G401 (cell line): ENCODE data around the gene RGL4. TPM values are rescaled to one million over a fixed set of nuclear protein-coding genes. Genes with fewer than 3 reads are reported as not detected.
"Not testable (repeated sequence)": the region's sequence is repeated elsewhere in the genome, so short reads cannot be mapped to it uniquely, and the experiment has no call there.

Experiments
- DNase-seq: peaks from one replicate; pipeline ENCODE4 v3.0.0-alpha.2; 2015; ENCODE audit warnings: low spot score
- in situ Hi-C: cut with HindIII; loops from 2 replicates; pipeline ENCODE4 v1.10.0; 2016; ENCODE audit warnings: low sequenced_read_pairs, mixed read lengths
- total RNA-seq: library from RNA; depleted of rRNA; stranded (reverse); fragments of >200 nt; shearing (Covaris generic); gene quantifications from 2 replicates; pipeline ENCODE4 v1.2.3, GENCODE V29; 2014; rRNA removed

The RGL4 gene
- total RNA-seq, 1 experiment from 2014 or later, result not detected

DNA sequence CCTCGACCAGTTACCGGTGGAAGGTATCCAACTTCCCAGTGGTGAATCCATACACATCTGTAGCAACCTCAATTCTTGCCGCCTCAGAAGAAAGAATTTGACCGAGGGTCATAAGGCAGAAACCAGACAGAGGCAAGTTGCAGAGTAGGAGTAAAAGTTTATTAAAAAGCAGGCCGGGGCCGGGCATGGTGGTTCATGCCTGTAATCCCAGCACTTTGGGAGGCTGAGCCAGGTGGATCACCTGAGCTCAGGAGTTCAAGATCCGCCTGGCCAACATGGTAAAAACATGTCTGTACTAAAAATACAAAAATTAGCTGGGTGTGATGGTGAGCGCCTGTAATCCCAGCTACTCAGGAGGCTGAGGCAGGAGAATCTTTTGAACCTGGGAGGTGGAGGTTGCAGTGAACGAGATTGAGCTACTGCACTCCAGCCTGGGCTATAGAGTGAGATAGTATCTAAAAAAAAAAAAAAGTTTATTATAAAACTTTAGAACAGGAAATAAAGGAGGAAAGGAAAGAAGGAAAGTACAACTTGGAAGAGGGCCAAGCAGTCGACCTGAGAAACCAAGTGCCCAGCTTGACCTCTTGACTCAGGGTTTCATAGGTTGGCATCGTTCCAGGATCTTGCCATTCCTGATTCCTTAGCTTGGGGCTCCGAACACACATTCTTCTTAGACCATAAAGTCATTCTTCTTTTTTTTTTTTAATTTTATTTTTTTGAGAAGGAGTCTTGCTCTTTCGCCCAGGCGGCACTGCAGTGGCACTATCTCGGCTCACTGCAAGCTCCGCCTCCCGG lies 27.8 kb downstream of the RGL4 start:
- DNase-seq, result no peak
- in situ Hi-C loops, result no loop called here

DNA sequence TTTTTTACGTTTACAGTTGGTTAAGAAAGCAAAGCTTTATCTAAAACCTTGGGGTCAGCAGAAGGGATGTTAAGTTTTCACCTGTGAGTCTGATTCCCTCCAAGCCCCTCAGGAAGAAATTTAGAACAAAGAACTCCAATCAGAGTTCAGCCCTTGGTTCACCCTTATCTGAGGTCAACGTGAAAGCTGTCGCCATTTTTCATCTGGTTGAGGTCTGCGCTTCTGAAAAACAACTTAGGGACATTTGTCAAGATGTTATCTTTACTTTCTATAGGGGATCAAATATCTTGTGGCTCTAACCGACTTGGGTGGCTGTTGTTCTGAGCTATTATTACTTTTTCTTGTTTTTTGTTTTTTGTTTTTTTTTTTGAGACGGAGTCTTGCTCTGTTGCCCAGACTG lies 30.0 kb downstream of the RGL4 start:
- DNase-seq, result no peak
- in situ Hi-C loops, result no loop called here

DNA sequence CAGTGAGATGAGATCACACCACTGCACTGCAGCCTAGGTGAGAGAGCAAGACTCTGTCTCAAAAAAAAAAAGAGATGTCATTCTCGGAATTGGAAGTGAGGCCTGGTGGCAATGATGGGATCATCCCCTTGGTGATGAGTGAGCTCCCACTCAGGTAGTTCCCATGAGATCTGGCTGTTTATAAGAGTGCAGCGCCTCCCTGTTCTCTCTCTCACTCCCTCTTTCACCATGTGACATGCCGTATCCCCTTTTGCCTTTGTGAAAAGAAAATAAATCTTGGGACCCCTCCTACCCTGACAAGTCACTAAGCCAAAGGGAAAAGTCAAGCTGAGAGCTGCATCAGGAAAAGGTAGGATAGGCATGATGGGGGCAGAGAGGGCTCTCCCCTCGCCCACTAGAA lies 31.3 kb downstream of the RGL4 start:
- DNase-seq, result no peak
- in situ Hi-C loops, result no loop called here

DNA sequence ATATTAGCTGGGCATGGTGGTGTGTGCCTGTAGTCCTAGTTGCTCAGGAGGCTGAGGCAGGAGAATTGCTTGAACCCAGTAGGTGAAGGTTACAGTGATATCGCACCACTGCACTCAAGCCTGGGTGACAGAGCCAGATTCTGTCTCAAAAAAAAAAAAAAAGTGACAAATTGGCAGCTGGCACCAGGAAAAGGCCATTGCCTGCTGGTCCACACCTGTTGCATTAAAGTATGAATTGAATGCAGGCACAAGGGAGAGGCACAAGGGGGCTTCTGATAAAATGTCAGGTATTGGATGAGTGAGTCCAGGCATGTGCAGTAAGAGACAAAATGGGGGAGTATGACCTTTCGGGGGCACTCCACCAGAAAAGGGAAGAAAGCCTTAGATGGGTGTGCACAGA lies 31.9 kb downstream of the RGL4 start:
- in situ Hi-C loops, result no loop called here
- no peak for DNase-seq

DNA sequence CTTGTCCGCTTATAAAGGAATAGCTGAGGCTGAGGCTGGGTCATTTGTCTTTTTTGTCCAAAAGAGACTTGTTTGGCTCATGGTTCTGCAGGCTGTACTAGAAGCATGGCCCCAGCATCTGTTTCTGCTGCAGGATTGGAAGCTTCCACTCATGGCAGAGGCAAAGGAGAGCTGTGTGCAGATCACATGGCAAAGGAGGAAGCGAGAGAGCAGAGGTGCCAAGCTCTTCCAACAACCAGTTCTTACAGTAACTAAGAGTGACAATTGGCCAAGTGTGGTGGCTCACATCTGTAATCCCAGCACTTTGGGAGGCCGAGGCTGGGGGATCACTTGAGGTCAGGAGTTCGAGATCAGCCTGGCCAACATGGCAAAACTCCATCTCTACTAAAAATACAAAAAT lies 37.3 kb downstream of the RGL4 start:
- in situ Hi-C loops, DNase-seq: not testable (repeated sequence)

DNA sequence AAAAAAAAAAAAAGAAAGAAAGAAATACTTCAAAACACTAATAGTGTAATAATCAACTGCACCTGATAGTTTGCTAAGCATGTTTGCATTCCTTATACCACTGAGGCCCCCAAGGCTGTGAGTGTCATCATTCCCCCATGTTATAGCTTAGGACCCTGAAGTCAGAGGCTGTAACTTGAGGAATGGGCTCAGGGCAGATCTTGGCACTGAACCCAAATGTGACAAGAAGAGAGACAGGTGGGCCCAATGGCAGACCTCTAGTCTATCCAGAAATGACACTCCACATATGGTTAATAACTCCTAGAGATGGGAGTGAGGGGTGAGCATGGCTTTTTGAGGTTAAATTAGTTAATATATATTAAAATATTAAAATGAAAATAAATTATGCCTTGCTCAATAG lies 46.9 kb downstream of the RGL4 start:
- DNase-seq, result no peak
- in situ Hi-C loops, result no loop called here

DNA sequence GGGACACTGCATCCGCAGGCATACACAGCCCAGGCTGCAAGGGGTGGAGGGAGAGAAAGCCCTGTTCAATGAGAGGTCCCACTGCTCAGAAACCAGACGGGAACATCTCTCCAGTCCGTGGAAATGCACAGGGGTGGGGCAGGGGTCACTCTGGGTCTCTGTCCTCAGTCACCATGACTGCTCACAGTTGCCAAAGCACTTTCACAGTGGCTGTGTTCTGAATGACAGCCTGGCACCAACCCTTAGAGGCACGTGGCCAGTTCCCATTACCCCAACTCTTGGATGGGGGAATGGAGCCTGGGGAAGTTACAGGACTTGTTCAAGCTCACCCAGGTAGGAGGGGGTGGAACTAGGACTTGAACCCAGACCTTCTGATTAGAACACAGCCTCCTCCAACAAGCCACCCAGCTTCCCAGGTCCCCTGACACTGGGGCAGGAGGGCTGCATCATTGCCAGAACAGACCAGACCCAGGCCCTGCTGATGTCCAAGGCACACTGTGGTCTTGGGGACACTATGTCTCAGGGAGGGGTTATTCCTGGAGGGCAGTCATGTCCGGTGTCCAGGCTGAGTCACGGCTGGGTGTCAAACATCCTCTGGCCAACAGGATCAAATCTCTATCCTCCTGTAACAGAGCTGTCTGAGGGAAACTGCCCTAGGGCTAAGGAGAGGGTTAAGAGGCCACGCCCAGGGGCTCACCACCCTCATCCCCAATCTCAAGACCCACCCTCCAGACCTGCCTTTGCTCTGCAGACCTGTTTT lies 51.9 kb downstream of the RGL4 start:
- in situ Hi-C loops, result no loop called here
- no peak for DNase-seq

DNA sequence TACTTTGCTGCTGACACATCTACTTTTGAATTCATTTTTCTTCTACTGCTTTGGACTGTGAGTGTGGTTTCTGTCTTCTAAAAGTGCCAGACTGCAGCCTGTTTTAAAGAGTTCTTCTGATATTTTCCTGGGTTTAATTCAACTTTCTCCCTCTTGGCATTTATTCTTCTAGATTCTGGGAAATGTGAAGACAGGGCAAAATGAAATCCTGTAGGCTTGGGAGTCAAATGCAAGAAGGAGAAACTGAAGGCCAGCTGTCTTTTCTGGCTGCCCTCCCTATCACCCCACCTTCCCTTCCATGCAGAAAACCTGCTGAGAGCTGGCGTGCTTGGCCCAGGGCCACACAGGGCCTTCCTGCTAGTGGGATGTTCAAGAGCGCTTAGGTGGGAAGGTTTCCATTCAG lies 52.5 kb downstream of the RGL4 start:
- in situ Hi-C loops, result no loop called here
- DNase-seq, result peak; percentile 70

DNA sequence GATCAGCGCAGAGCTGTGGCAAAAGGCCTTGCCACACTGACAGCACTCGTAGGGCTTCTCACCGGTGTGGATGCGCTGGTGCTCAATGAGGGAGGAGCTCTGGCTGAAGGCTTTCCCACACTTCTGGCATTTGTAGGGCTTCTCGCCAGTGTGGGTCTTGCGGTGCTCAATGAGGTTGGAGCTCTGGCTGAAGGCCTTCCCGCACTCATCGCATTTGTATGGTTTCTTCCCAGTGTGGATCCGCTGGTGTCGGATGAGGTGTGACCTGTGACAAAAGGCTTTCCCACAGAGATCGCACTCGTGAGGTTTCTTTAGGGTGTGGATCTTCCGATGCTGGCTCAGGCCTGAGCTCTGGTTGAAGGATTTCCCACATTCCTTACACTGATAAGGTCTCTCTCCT lies 53.2 kb downstream of the RGL4 start:
- DNase-seq, result no peak
- in situ Hi-C loops, result no loop called here

DNA sequence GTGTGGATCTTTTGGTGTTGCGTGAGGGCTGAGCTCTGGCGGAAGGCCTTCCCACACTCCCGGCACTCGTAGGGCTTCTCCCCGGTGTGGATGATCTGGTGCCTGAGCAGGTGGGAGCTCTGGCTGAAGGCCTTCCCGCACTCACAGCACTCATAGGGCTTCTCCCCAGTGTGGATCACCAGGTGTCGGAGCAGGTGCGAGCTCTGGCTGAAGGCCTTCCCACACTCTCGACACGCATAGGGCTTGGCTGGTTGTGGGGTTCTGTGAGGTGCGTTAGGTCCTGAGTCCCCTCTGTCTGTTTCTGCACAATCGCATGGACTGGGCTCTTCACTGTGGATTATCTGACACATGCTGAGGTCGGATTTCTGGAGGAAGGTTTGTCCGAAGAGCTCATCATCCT lies 53.7 kb downstream of the RGL4 start:
- DNase-seq, result no peak
- in situ Hi-C loops, result no loop called here

DNA sequence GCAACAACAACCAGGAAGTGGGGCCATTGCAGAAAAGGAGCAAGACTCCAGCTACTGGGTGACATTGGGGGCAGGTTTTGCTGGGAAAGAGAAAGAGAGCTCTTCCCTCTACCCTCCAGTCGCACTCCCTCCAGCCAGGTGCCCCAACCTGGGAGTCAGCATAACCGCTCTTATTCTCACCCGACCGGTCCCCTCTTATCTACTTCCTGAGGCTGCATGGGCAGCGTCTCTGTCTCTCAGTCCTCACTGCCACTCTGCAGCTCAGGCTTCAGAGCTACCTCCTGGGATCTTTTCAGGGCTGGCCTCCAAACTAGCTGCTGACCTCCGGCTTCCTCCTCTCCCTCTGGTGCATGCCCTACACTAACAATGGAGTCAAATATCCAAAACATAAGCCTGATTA lies 55.0 kb downstream of the RGL4 start:
- DNase-seq, result no peak
- in situ Hi-C loops, result no loop called here

Other genes starting within 250 kb of the RGL4 start
- gene IGLL1, start 110.7 kb upstream of the RGL4 start, total RNA-seq, result not detected in 2 replicates
- gene DRICH1, start 58.7 kb upstream of the RGL4 start, total RNA-seq, result not detected in 2 replicates
- not detected in 2 replicates for gene ZNF70, start 60.1 kb downstream of the RGL4 start, total RNA-seq
- not detected in 2 replicates for gene VPREB3, start 63.4 kb downstream of the RGL4 start, total RNA-seq
- not detected in 2 replicates for gene C22orf15, start 72.0 kb downstream of the RGL4 start, total RNA-seq
- gene CHCHD10, start 77.0 kb downstream of the RGL4 start, total RNA-seq, result not detected in 2 replicates
- not detected in 2 replicates for gene MMP11, start 81.8 kb downstream of the RGL4 start, total RNA-seq
- gene SMARCB1, start 96.0 kb downstream of the RGL4 start, total RNA-seq, result not detected in 2 replicates
- gene DERL3, start 148.0 kb downstream of the RGL4 start, total RNA-seq, result not detected in 2 replicates
- not detected in 2 replicates for gene SLC2A11, start 166.9 kb downstream of the RGL4 start, total RNA-seq
- not detected in 2 replicates for gene MIF, start 203.4 kb downstream of the RGL4 start, total RNA-seq